GM23338 (cell line): ENCODE results near the gene CLIC3. TPM values are rescaled to one million over a fixed set of nuclear protein-coding genes. Genes with fewer than 3 reads are reported as not detected.

ENCODE experiments used
- ATAC-seq: fragments of 200-7000 bp; cut with Tn5 transposase; 3 replicates; pipeline ENCODE4 v1.9.1; 2020
- DNase-seq: peaks from one replicate; pipeline ENCODE4 v3.0.0-alpha.2; 2015; ENCODE audit warnings: low spot score
- H2AFZ ChIP-seq: fragments of 200-600 bp; sonication (generic); 2 replicates; pipeline ENCODE4 v1.8.0; 2016; ENCODE audit warnings: antibody characterized with exemption, mild to moderate bottlenecking, moderate library complexity
- H3F3A ChIP-seq: fragments of 200-600 bp; sonication (generic); replicated peaks from 2 replicates; pipeline ENCODE4 v1.8.0; 2017; ENCODE audit warnings: antibody characterized with exemption, mixed run types, low read depth
- H3K27ac ChIP-seq: fragments of 200-600 bp; sonication (generic); 2 replicates; pipeline ENCODE4 v1.6.1; 2016; ENCODE audit warnings: low read depth
- H3K27me3 ChIP-seq: fragments of 200-600 bp; sonication (generic); 2 replicates; pipeline ENCODE4 v1.8.0; 2016; ENCODE audit warnings: mild to moderate bottlenecking, mixed run types, moderate library complexity; ENCODE audit not compliant: insufficient read depth
- H3K36me3 ChIP-seq: fragments of 200-600 bp; sonication (generic); 2 replicates; pipeline ENCODE4 v1.8.0; 2016; ENCODE audit warnings: mild to moderate bottlenecking; ENCODE audit not compliant: insufficient read depth
- H3K4me1 ChIP-seq: fragments of 200-600 bp; sonication (generic); 2 replicates; pipeline ENCODE4 v1.8.0; 2016; ENCODE audit warnings: mild to moderate bottlenecking, moderate library complexity; ENCODE audit not compliant: insufficient read depth
- H3K4me2 ChIP-seq: fragments of 200-600 bp; sonication (generic); 2 replicates; pipeline ENCODE4 v1.7.1; 2017; ENCODE audit warnings: mixed run types
- H3K4me3 ChIP-seq: fragments of 200-600 bp; sonication (generic); 2 replicates; pipeline ENCODE4 v1.6.1; 2016; ENCODE audit warnings: mixed run types
- H3K79me2 ChIP-seq: fragments of 200-600 bp; sonication (generic); replicated peaks from 2 replicates; pipeline ENCODE4 v1.8.0; 2017; ENCODE audit warnings: mild to moderate bottlenecking; ENCODE audit not compliant: insufficient read depth
- H3K9me2 ChIP-seq: fragments of 200-600 bp; sonication (generic); 2 replicates; pipeline ENCODE4 v1.8.0; 2017; ENCODE audit not compliant: insufficient read depth
- H4K20me1 ChIP-seq: fragments of 200-600 bp; sonication (generic); replicated peaks from 2 replicates; pipeline ENCODE4 v1.8.0; 2017; ENCODE audit warnings: mild to moderate bottlenecking; ENCODE audit not compliant: insufficient read depth
- H3K27ac Mint-ChIP-seq: 2 replicates; pipeline ENCODE4 v1.8.0; 2020; ENCODE audit warnings: inconsistent platforms, mild to moderate bottlenecking, moderate library complexity, mixed read lengths
- H3K27me3 Mint-ChIP-seq: 3 replicates; pipeline ENCODE4 v1.8.0; 2022; ENCODE audit warnings: low read depth, mild to moderate bottlenecking, moderate library complexity, mixed read lengths, inconsistent platforms; ENCODE audit not compliant: insufficient read depth, poor library complexity
- H3K36me3 Mint-ChIP-seq: 3 replicates; pipeline ENCODE4 v1.8.0; 2021; ENCODE audit warnings: low read depth, mild to moderate bottlenecking, inconsistent platforms, moderate library complexity, mixed read lengths
- H3K4me1 Mint-ChIP-seq: 3 replicates; pipeline ENCODE4 v1.8.0; 2020; ENCODE audit warnings: mild to moderate bottlenecking, inconsistent platforms, mixed read lengths
- H3K4me3 Mint-ChIP-seq: 3 replicates; pipeline ENCODE4 v1.8.0; 2021; ENCODE audit warnings: moderate library complexity, mild to moderate bottlenecking, inconsistent platforms, mixed read lengths
- H3K9me3 Mint-ChIP-seq: 3 replicates; pipeline ENCODE4 v1.8.0; 2020; ENCODE audit warnings: moderate library complexity, mild to moderate bottlenecking, inconsistent platforms, mixed read lengths
- CREB1 ChIP-seq: fragments of 250-450 bp; sonication (Bioruptor Pico); IDR thresholded peaks from 2 replicates; pipeline ENCODE4 v1.5.0; 2020; ENCODE audit warnings: low read depth, mild to moderate bottlenecking, moderate library complexity
- ETS1 ChIP-seq: IDR thresholded peaks from 2 replicates; pipeline ENCODE4 v1.6.1; 2016; ENCODE audit warnings: antibody characterized with exemption
- EZH2 ChIP-seq: fragments of 200-600 bp; sonication (generic); IDR thresholded peaks from one replicate; pipeline ENCODE4 v1.8.0; 2017; ENCODE audit warnings: antibody characterized with exemption, mild to moderate bottlenecking, low read depth; ENCODE audit not compliant: unreplicated experiment
- EZH2phosphoT487 ChIP-seq: fragments of 200-600 bp; sonication (generic); IDR thresholded peaks from one replicate; pipeline ENCODE4 v1.8.1; 2018; ENCODE audit warnings: antibody characterized with exemption; ENCODE audit not compliant: unreplicated experiment
- JUNB ChIP-seq: IDR thresholded peaks from one replicate; pipeline ENCODE4 v1.6.1; 2016; ENCODE audit warnings: antibody characterized with exemption; ENCODE audit not compliant: unreplicated experiment
- NANOG ChIP-seq: IDR thresholded peaks from 2 replicates; pipeline ENCODE4 v1.6.1; 2016; ENCODE audit warnings: antibody characterized with exemption, borderline replicate concordance
- POLR2AphosphoS5 ChIP-seq: IDR thresholded peaks from 2 replicates; pipeline ENCODE4 v1.6.1; 2016; ENCODE audit warnings: antibody characterized with exemption, low read depth
- REST ChIP-seq: IDR thresholded peaks from one replicate; pipeline ENCODE4 v1.6.1; 2018; ENCODE audit warnings: antibody characterized with exemption; ENCODE audit not compliant: unreplicated experiment
- STAT1 ChIP-seq: IDR thresholded peaks from one replicate; pipeline ENCODE4 v1.6.1; 2016; ENCODE audit warnings: antibody characterized with exemption; ENCODE audit not compliant: unreplicated experiment
- ZNF114 ChIP-seq: fragments of 250-450 bp; sonication (Bioruptor Pico); IDR thresholded peaks from 2 replicates; pipeline ENCODE4 v1.5.0; 2020; ENCODE audit warnings: mild to moderate bottlenecking, moderate library complexity
- ZNF331 ChIP-seq: fragments of 250-450 bp; sonication (Bioruptor Pico); IDR thresholded peaks from 2 replicates; pipeline ENCODE4 v1.5.0; 2020; ENCODE audit warnings: low read depth, mild to moderate bottlenecking, moderate library complexity
- polyA plus RNA-seq: library from polyadenylated mRNA; unstranded; fragments of >200 nt; fragmentation: Nextera tagmentation; extraction: Ambion mirVana; gene quantifications from 2 replicates; pipeline ENCODE4 v1.2.1, GENCODE V29; 2016
- total RNA-seq: library from RNA; depleted of rRNA; stranded (reverse); fragments of >200 nt; shearing (Covaris generic); gene quantifications from 2 replicates; pipeline ENCODE4 v1.2.3, GENCODE V29; 2014
- TF ChIP-seq, protein P1 (sequence below), 2 experiments: fragments of 200-600 bp in 1 of 2; sonication (generic) in 1 of 2; conservative IDR thresholded peaks; 2 replicates each; pipeline versions ENCODE4 v1.5.1 to v1.6.1; 2016 to 2017; ENCODE audit warnings: antibody characterized with exemption in 2 of 2, low read depth in 2 of 2, mild to moderate bottlenecking in 2 of 2, moderate library complexity in 1 of 2
- TF ChIP-seq, protein P2 (sequence below): fragments of 250-450 bp; sonication (Bioruptor Pico); IDR thresholded peaks from 2 replicates; pipeline ENCODE4 v1.5.0; 2020; ENCODE audit warnings: mild to moderate bottlenecking, moderate library complexity

The CLIC3 gene
- total and polyA plus RNA-seq, 2 experiments from 2014 or later = 0.53 to 0.56 TPM

- H3K4me2 ChIP-seq = no peak overlapping the region
- peaks cover 4% of the 10 kb centered on the region; the same call in 2 of the 3 replicates for H3K9me3 Mint-ChIP-seq
- H3K79me2 ChIP-seq = no peaks in the 10 kb centered on the region
- H3K27me3 Mint-ChIP-seq = peaks cover 6% of the 10 kb centered on the region
- no peaks in the 10 kb centered on the region; the same call in 1 of the 2 replicates for H3K4me1 ChIP-seq
- H3K9me2 ChIP-seq = 0 out of 2 replicates have a peak, but pooled peaks cover 6% of the 10 kb centered on the region
- TF ChIP-seq, protein P1, sequence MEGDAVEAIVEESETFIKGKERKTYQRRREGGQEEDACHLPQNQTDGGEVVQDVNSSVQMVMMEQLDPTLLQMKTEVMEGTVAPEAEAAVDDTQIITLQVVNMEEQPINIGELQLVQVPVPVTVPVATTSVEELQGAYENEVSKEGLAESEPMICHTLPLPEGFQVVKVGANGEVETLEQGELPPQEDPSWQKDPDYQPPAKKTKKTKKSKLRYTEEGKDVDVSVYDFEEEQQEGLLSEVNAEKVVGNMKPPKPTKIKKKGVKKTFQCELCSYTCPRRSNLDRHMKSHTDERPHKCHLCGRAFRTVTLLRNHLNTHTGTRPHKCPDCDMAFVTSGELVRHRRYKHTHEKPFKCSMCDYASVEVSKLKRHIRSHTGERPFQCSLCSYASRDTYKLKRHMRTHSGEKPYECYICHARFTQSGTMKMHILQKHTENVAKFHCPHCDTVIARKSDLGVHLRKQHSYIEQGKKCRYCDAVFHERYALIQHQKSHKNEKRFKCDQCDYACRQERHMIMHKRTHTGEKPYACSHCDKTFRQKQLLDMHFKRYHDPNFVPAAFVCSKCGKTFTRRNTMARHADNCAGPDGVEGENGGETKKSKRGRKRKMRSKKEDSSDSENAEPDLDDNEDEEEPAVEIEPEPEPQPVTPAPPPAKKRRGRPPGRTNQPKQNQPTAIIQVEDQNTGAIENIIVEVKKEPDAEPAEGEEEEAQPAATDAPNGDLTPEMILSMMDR (conservative IDR thresholded peaks at IDR 0.05; ENCODE audit: low read depth in 2 of 2) = no peak
- no peak for TF ChIP-seq REST
- TF ChIP-seq POLR2AphosphoS5 = no peak
- no peak for TF ChIP-seq JUNB
- TF ChIP-seq, protein P2, sequence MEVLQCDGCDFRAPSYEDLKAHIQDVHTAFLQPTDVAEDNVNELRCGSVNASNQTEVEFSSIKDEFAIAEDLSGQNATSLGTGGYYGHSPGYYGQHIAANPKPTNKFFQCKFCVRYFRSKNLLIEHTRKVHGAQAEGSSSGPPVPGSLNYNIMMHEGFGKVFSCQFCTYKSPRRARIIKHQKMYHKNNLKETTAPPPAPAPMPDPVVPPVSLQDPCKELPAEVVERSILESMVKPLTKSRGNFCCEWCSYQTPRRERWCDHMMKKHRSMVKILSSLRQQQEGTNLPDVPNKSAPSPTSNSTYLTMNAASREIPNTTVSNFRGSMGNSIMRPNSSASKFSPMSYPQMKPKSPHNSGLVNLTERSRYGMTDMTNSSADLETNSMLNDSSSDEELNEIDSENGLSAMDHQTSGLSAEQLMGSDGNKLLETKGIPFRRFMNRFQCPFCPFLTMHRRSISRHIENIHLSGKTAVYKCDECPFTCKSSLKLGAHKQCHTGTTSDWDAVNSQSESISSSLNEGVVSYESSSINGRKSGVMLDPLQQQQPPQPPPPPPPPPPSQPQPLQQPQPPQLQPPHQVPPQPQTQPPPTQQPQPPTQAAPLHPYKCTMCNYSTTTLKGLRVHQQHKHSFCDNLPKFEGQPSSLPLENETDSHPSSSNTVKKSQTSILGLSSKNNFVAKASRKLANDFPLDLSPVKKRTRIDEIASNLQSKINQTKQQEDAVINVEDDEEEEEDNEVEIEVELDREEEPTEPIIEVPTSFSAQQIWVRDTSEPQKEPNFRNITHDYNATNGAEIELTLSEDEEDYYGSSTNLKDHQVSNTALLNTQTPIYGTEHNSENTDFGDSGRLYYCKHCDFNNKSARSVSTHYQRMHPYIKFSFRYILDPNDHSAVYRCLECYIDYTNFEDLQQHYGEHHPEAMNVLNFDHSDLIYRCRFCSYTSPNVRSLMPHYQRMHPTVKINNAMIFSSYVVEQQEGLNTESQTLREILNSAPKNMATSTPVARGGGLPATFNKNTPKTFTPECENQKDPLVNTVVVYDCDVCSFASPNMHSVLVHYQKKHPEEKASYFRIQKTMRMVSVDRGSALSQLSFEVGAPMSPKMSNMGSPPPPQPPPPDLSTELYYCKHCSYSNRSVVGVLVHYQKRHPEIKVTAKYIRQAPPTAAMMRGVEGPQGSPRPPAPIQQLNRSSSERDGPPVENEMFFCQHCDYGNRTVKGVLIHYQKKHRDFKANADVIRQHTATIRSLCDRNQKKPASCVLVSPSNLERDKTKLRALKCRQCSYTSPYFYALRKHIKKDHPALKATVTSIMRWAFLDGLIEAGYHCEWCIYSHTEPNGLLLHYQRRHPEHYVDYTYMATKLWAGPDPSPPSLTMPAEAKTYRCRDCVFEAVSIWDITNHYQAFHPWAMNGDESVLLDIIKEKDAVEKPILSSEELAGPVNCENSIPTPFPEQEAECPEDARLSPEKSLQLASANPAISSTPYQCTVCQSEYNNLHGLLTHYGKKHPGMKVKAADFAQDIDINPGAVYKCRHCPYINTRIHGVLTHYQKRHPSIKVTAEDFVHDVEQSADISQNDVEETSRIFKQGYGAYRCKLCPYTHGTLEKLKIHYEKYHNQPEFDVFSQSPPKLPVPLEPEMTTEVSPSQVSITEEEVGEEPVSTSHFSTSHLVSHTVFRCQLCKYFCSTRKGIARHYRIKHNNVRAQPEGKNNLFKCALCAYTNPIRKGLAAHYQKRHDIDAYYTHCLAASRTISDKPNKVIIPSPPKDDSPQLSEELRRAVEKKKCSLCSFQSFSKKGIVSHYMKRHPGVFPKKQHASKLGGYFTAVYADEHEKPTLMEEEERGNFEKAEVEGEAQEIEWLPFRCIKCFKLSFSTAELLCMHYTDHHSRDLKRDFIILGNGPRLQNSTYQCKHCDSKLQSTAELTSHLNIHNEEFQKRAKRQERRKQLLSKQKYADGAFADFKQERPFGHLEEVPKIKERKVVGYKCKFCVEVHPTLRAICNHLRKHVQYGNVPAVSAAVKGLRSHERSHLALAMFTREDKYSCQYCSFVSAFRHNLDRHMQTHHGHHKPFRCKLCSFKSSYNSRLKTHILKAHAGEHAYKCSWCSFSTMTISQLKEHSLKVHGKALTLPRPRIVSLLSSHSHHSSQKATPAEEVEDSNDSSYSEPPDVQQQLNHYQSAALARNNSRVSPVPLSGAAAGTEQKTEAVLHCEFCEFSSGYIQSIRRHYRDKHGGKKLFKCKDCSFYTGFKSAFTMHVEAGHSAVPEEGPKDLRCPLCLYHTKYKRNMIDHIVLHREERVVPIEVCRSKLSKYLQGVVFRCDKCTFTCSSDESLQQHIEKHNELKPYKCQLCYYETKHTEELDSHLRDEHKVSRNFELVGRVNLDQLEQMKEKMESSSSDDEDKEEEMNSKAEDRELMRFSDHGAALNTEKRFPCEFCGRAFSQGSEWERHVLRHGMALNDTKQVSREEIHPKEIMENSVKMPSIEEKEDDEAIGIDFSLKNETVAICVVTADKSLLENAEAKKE (CRISPR knock-in tag) = no peak
- no peak for TF ChIP-seq ZNF114 (CRISPR knock-in tag)
- no peak for TF ChIP-seq CREB1 (CRISPR knock-in tag)
- no peak for TF ChIP-seq ETS1
- TF ChIP-seq STAT1 = no peak
- TF ChIP-seq EZH2phosphoT487 = no peak
- no peak for TF ChIP-seq ZNF331 (CRISPR knock-in tag)
- TF ChIP-seq EZH2 = no peak
- TF ChIP-seq NANOG = no peak
- H3K36me3 ChIP-seq = no peaks in the 10 kb centered on the region
- H3F3A ChIP-seq = no peaks in the 10 kb centered on the region
- ATAC-seq (no peak), DNase-seq (no peak)
- H3K4me3 Mint-ChIP-seq = no peak overlapping the region; the same call in 2 of the 3 replicates
- no peaks in the 10 kb centered on the region; the same call in 2 of the 3 replicates for H3K36me3 Mint-ChIP-seq
- no peak overlapping the region for H2AFZ ChIP-seq
- H3K27ac Mint-ChIP-seq = no peak overlapping the region
- no peaks in the 10 kb centered on the region; the same call in 2 of the 3 replicates for H3K4me1 Mint-ChIP-seq
- no peak overlapping the region for H3K4me3 ChIP-seq
- H4K20me1 ChIP-seq = no peaks in the 10 kb centered on the region
- H3K27ac ChIP-seq = no peak overlapping the region
- H3K27me3 ChIP-seq = no peaks in the 10 kb centered on the region
Observed at GRCh38 chr9:136956604-136957003, 39.8 kb downstream of the CLIC3 start.
